ENCODE results near the gene GNAZ.

The GNAZ gene

DNA sequence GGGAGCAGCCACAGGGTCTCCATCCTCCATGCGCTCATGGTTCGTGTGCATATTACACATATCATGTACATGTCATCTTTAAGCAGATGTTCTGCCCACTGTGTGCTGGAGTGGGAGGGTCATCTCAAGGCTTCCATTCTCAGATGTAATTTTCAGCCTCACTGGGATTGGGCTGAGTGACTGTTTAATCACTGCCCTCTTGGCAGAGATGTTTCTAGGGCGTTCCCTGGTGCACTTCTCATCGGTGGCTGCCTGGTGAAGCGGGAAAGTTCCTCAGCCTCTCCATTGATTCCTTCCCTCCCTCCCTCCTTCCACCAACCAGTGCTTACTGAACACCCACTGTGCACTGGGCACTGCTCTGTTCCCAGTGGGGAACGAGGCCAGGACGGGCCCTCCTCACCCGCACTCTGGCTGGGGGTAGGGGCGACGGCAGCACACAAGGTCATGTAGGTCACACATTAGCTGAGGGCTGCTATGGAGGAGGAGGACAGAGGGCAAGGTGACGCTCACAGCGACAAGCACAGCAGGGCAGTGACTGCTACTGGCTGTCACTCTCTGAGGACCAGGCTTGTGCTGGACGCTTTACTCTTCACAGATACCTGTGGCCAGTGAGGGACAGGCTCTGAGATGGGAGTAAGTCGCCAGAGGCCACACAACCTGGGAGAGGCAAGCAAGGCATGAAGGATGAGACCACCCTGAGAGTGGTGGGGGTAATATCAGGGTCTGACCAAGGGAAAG lies 22.9 kb downstream of the GNAZ start:
- DNase-seq: no peak
- H3K27me3 ChIP-seq (replicated peaks; ENCODE audit: control insufficient read depth, insufficient read depth, low read length, poor library complexity, severe bottlenecking): no peaks in the 10 kb centered on the region
- no peak overlapping the region for H3K4me3 ChIP-seq (ENCODE audit: insufficient read depth, low read depth, low read length, poor library complexity, severe bottlenecking)
- H3K36me3 ChIP-seq (ENCODE audit: control insufficient read depth, insufficient read depth, low read length): no peaks in the 10 kb centered on the region
- no peaks in the 10 kb centered on the region for H3K9me3 ChIP-seq (ENCODE audit: control insufficient read depth, low read length)
- no peak overlapping the region for H3K27ac ChIP-seq (ENCODE audit: insufficient read depth, low read length, poor library complexity, severe bottlenecking)
- peaks cover 1% of the 10 kb centered on the region for H3K4me1 ChIP-seq (ENCODE audit: control insufficient read depth, insufficient read depth, low read length, poor library complexity, severe bottlenecking)

- Histone ChIP-seq H3K36me3 (ENCODE audit: control insufficient read depth, insufficient read depth, low read length) (no peaks in the 10 kb centered on the region), H3K27ac (ENCODE audit: insufficient read depth, low read length, poor library complexity, severe bottlenecking) (no peak overlapping the region), H3K4me1 (ENCODE audit: control insufficient read depth, insufficient read depth, low read length, poor library complexity, severe bottlenecking) (no peaks in the 10 kb centered on the region), H3K27me3 (replicated peaks; ENCODE audit: control insufficient read depth, insufficient read depth, low read length, poor library complexity, severe bottlenecking) (no peaks in the 10 kb centered on the region), H3K9me3 (ENCODE audit: control insufficient read depth, low read length) (no peaks in the 10 kb centered on the region), H3K4me3 (ENCODE audit: insufficient read depth, low read depth, low read length, poor library complexity, severe bottlenecking) (no peak overlapping the region)
- DNase-seq: no peak
Measured at GRCh38 chr22:23094260-23094659, 23.9 kb downstream of the GNAZ start.

DNA sequence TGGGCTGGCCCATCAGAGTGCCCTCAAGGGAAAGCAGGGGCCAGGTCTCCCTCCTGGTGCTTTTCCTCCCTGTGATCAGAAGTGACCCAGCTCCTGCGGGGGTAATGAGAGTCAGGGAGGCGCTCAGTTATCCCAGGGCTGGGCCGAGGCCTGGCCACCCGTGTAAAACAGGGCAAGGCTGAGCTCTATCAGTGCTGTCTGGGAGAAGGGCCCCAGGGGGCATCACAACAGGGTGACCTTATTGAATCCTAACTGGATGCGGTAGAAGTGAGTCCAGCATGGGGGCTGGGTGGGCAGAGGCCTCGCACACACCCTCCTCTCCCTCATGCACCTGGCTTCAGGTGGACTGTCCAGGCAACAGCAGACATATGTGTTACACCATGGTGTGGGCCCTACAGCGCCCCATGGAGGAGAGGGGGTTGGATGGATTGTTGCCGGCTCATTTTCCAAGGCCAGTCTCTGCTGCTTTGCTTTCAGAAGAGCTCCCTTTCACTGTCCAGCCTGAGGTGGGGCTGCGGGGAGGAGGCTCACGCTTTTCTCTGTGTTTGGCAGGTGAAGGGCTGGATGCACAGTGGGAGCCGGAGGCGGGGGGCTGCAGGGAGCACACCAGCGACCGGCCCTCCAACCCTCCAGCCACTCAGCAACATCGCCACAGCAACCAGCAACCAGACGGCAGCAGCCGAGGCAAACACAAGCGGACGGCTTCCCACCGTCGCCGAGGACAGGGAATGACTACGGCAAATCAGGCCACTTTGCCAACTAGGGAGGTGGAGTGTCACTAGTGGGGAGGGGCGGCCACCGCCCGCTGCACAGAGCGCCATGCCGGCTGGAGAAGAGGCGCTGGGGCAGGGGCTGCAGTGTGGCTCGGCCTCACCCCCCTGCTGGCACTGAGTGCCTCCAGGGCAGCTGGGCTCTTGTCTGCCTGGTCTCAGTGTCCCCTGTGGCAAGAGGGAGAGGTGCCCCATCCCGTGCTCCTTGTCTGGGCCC lies 24.7 kb downstream of the GNAZ start:
- Histone ChIP-seq H3K36me3 (ENCODE audit: control insufficient read depth, insufficient read depth, low read length) (no peaks in the 10 kb centered on the region), H3K27ac (ENCODE audit: insufficient read depth, low read length, poor library complexity, severe bottlenecking) (no peak overlapping the region), H3K4me3 (ENCODE audit: insufficient read depth, low read depth, low read length, poor library complexity, severe bottlenecking) (no peak overlapping the region), H3K9me3 (ENCODE audit: control insufficient read depth, low read length) (no peaks in the 10 kb centered on the region), H3K4me1 (ENCODE audit: control insufficient read depth, insufficient read depth, low read length, poor library complexity, severe bottlenecking) (no peaks in the 10 kb centered on the region), H3K27me3 (replicated peaks; ENCODE audit: control insufficient read depth, insufficient read depth, low read length, poor library complexity, severe bottlenecking) (no peaks in the 10 kb centered on the region)
- DNase-seq: no peak

- H3K9me3 ChIP-seq (ENCODE audit: control insufficient read depth, low read length): no peaks in the 10 kb centered on the region
- no peak overlapping the region for H3K27ac ChIP-seq (ENCODE audit: insufficient read depth, low read length, poor library complexity, severe bottlenecking)
- H3K4me1 ChIP-seq (ENCODE audit: control insufficient read depth, insufficient read depth, low read length, poor library complexity, severe bottlenecking): no peaks in the 10 kb centered on the region
- H3K4me3 ChIP-seq (ENCODE audit: insufficient read depth, low read depth, low read length, poor library complexity, severe bottlenecking): no peak overlapping the region
- DNase-seq: no peak
- H3K27me3 ChIP-seq (replicated peaks; ENCODE audit: control insufficient read depth, insufficient read depth, low read length, poor library complexity, severe bottlenecking): no peaks in the 10 kb centered on the region
- no peaks in the 10 kb centered on the region for H3K36me3 ChIP-seq (ENCODE audit: control insufficient read depth, insufficient read depth, low read length)
Measured at GRCh38 chr22:23095733-23096342, 25.5 kb downstream of the GNAZ start.

DNA sequence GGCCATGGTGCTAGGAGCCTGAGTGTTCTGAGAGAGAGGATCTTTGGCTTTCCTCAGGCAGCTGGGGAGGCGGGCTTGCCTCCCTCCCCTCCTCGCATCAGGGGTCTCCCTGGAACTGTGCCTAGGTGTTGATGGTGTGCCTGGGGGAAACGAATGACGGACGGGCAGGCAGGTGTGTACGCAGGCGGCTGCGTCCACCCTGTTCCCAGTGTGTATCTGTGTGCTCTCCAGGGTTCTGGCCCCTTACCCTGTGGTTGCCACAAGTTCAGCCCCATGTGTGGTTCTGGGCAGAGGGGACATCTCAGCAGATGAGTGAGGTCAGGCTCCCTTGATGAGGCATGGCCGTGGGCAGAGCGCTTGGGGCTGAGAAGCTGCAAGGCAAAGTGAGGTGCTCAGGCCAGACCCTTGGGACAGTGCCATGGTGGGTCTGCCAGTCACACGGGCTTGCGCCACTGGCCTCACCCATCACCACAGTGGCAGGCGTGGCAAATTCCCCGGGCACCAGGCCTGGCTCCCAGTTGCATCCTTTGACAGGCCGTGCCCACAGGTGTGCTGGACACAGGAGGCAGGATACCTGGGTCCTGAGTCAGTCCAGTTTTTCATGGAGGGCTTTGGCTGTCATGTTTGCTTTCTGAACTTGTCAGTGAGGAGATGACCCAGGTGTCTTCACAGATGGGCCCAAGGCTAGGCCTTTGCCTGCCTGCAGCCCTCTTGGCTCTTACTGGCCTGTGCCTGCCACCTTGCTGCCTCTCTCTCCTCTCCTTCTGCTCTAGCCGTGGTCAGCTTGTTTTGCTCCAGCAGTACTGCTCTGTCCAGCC lies 27.3 kb downstream of the GNAZ start:
- Histone ChIP-seq H3K36me3 (ENCODE audit: control insufficient read depth, insufficient read depth, low read length) (no peaks in the 10 kb centered on the region), H3K4me3 (ENCODE audit: insufficient read depth, low read depth, low read length, poor library complexity, severe bottlenecking) (no peak overlapping the region), H3K9me3 (ENCODE audit: control insufficient read depth, low read length) (no peaks in the 10 kb centered on the region), H3K4me1 (ENCODE audit: control insufficient read depth, insufficient read depth, low read length, poor library complexity, severe bottlenecking) (no peaks in the 10 kb centered on the region), H3K27ac (ENCODE audit: insufficient read depth, low read length, poor library complexity, severe bottlenecking) (no peak overlapping the region), H3K27me3 (replicated peaks; ENCODE audit: control insufficient read depth, insufficient read depth, low read length, poor library complexity, severe bottlenecking) (no peaks in the 10 kb centered on the region)
- DNase-seq: no peak

- no peak overlapping the region for H3K4me3 ChIP-seq (ENCODE audit: insufficient read depth, low read depth, low read length, poor library complexity, severe bottlenecking)
- no peaks in the 10 kb centered on the region for H3K27me3 ChIP-seq (replicated peaks; ENCODE audit: control insufficient read depth, insufficient read depth, low read length, poor library complexity, severe bottlenecking)
- H3K27ac ChIP-seq (ENCODE audit: insufficient read depth, low read length, poor library complexity, severe bottlenecking): no peak overlapping the region
- no peaks in the 10 kb centered on the region for H3K9me3 ChIP-seq (ENCODE audit: control insufficient read depth, low read length)
- DNase-seq: no peak
- H3K4me1 ChIP-seq (ENCODE audit: control insufficient read depth, insufficient read depth, low read length, poor library complexity, severe bottlenecking): no peaks in the 10 kb centered on the region
- no peaks in the 10 kb centered on the region for H3K36me3 ChIP-seq (ENCODE audit: control insufficient read depth, insufficient read depth, low read length)
Measured at GRCh38 chr22:23098230-23098705, 27.9 kb downstream of the GNAZ start.

- no peaks in the 10 kb centered on the region for H3K36me3 ChIP-seq (ENCODE audit: control insufficient read depth, insufficient read depth, low read length)
- DNase-seq: no peak
- no peak overlapping the region for H3K4me3 ChIP-seq (ENCODE audit: insufficient read depth, low read depth, low read length, poor library complexity, severe bottlenecking)
- H3K27ac ChIP-seq (ENCODE audit: insufficient read depth, low read length, poor library complexity, severe bottlenecking): no peak overlapping the region
- H3K9me3 ChIP-seq (ENCODE audit: control insufficient read depth, low read length): no peaks in the 10 kb centered on the region
- H3K27me3 ChIP-seq (replicated peaks; ENCODE audit: control insufficient read depth, insufficient read depth, low read length, poor library complexity, severe bottlenecking): no peaks in the 10 kb centered on the region
- no peaks in the 10 kb centered on the region for H3K4me1 ChIP-seq (ENCODE audit: control insufficient read depth, insufficient read depth, low read length, poor library complexity, severe bottlenecking)
Measured at GRCh38 chr22:23098718-23099530, 28.6 kb downstream of the GNAZ start.

DNA sequence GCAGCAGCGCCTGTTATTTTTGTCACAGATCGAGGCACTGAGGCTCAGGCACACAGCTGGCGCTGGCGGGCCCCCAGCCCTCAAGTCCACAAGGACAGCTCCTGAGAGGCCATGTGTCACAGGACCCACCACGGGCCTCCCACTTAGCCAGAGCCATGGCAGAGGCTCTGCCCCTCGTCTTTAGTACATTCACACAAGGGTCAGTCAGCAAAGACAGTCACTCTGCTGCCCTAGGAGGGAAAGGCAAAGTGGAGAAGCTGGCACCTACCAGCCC lies 29.1 kb downstream of the GNAZ start:
- H3K27ac ChIP-seq (ENCODE audit: insufficient read depth, low read length, poor library complexity, severe bottlenecking): no peak overlapping the region
- no peak for DNase-seq
- no peaks in the 10 kb centered on the region for H3K27me3 ChIP-seq (replicated peaks; ENCODE audit: control insufficient read depth, insufficient read depth, low read length, poor library complexity, severe bottlenecking)
- no peaks in the 10 kb centered on the region for H3K9me3 ChIP-seq (ENCODE audit: control insufficient read depth, low read length)
- no peaks in the 10 kb centered on the region for H3K4me1 ChIP-seq (ENCODE audit: control insufficient read depth, insufficient read depth, low read length, poor library complexity, severe bottlenecking)
- no peaks in the 10 kb centered on the region for H3K36me3 ChIP-seq (ENCODE audit: control insufficient read depth, insufficient read depth, low read length)
- no peak overlapping the region for H3K4me3 ChIP-seq (ENCODE audit: insufficient read depth, low read depth, low read length, poor library complexity, severe bottlenecking)

Data from effector memory CD4-positive, alpha-beta T cell (primary cell).